ENCODE data around the gene IL21. TPM values are rescaled to one million over a fixed set of nuclear protein-coding genes. Genes with fewer than 3 reads are reported as not detected.
A peak's percentile ranks its signal among the peaks of the same experiment; 100 is the strongest.

IL21 gene
- total RNA-seq, 1 donor from 2014 or later, result 14.5 TPM

DNA sequence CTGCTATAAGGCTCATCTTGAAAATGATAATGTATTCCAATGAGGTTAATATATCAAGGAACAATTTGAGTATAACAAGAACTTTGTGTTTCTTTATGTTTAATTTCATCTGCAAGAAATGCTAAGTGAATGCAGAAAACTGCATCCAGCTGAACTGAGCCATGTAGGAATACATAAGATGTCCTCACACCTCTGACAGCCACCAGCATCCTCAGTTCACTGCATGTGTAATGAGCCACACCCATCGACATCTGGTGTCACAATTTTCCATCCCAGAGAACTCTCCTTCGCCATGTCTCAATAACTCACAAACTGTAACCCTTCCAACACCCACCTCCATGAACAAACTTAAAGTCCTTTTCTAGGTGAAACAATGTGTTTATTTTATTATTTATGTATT is 3.3 kb upstream of the IL21 start:
- Mint-ChIP-seq H3K4me1 (ENCODE audit: low read depth) (peaks cover 18% of the 10 kb centered on the region), H3K27me3 (ENCODE audit: low read depth) (peaks cover 3% of the 10 kb centered on the region), H3K27ac (no peak overlapping the region), H3K4me3 (ENCODE audit: low read depth) (no peak overlapping the region), H3K9me3 (no peaks in the 10 kb centered on the region), H3K36me3 (ENCODE audit: low read depth) (no peaks in the 10 kb centered on the region)
- DNase-seq (ENCODE audit: low spot score), result no peak
- intact Hi-C loops (cut with micrococcal nuclease), result no loop called here

DNA sequence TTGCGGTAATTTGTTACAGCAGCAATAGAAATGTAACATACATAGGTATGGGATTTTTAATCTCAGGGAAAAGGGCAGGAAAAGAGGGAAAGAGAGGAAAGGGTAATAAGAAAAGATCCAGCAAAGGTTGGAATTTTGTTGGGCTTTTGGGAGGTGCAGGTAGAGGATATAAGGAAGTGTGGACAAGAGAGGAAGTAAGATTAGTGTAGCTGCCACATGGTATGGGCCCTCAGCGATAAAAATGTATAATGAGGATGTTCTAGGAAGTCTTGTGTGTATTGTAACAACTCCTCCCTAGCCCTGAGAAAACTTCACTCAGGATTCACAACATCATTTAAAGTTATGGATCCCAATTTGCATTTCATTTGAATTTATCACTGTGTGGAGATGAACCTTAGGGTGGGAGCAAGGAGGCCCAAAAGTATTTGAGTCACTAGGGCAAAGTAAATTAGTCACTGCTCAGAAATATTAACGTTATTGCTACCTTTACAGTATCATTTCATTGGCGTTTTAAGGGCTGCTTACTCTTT is 2.8 kb upstream of the IL21 start:
- H3K9me3 Mint-ChIP-seq, result no peaks in the 10 kb centered on the region
- peaks cover 23% of the 10 kb centered on the region for H3K4me1 Mint-ChIP-seq (ENCODE audit: low read depth)
- peaks cover 3% of the 10 kb centered on the region for H3K27me3 Mint-ChIP-seq (ENCODE audit: low read depth)
- H3K27ac Mint-ChIP-seq, result no peak overlapping the region
- DNase-seq (ENCODE audit: low spot score), result no peak
- intact Hi-C loops (cut with micrococcal nuclease), result no loop called here
- no peak overlapping the region for H3K4me3 Mint-ChIP-seq (ENCODE audit: low read depth)
- no peaks in the 10 kb centered on the region for H3K36me3 Mint-ChIP-seq (ENCODE audit: low read depth)

GRCh38 chr4:122622400-122622799 is 1.5 kb upstream of the IL21 start:
- Mint-ChIP-seq H3K4me3 (ENCODE audit: low read depth) (no peak overlapping the region), H3K27me3 (ENCODE audit: low read depth) (peaks cover 3% of the 10 kb centered on the region), H3K27ac (no peak overlapping the region), H3K9me3 (no peaks in the 10 kb centered on the region), H3K4me1 (ENCODE audit: low read depth) (peaks cover 29% of the 10 kb centered on the region), H3K36me3 (ENCODE audit: low read depth) (no peaks in the 10 kb centered on the region)
- no peak for DNase-seq (ENCODE audit: low spot score)
- intact Hi-C loops (cut with micrococcal nuclease), result no loop called here

GRCh38 chr4:122619611-122620010 is 1.3 kb downstream of the IL21 start:
- intact Hi-C loops (cut with micrococcal nuclease), result loop anchor here (5.0 kb wide), 1 partner anchor 98 kb away; no protein-coding TSS in a partner anchor
- Mint-ChIP-seq H3K27me3 (ENCODE audit: low read depth) (peaks cover 3% of the 10 kb centered on the region), H3K9me3 (no peaks in the 10 kb centered on the region), H3K36me3 (ENCODE audit: low read depth) (no peaks in the 10 kb centered on the region), H3K27ac (peak overlapping the region; percentile 75), H3K4me3 (ENCODE audit: low read depth) (peak overlapping the region; percentile 76), H3K4me1 (ENCODE audit: low read depth) (peaks cover 46% of the 10 kb centered on the region)
- DNase-seq (ENCODE audit: low spot score), result no peak

DNA sequence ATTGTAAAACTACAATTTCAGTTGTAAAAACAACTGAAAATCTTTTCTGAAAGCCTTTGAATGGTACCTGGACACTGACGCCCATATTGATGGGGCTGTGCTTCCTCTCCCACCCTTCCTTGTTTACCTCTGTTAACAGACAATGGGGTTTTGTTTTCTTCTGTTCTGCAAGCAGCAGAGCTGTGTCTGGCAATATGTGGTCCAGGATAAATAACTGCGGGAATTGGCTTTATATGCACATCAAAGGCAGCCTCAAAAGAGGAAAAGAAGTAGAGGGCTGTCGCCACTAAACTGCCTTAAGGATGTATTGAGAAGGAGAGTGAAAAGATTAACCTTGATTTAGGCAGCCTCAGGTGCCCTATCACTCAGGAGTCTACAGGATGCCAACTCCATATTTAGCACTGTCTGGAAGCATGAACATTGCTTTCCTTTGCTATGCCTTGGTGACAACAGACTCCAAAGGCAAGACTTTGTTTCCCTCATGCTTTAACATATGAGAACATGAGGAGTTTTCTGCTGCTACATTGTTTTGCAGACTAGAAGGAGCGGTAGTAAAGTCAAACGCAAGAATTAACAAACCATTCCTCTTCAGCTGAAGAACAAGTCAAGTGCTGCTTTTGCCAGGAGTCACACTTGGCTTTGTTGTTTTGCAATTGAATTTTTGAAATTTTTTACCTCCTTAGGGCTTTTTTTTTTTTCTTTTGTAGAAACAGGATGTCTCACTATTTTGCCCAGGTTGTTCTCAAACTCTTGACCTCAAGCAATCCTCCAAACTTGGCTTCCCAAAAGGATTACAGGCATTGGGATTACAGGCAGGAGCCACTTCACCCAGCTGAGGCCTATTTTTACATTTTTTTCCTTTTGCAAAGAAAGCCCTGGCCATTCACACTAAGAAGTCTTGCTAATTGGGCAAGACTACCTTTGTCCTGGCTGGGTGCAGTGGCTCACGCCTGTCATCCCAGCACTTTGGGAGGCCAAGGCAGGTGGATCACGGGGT is 3.0 kb downstream of the IL21 start:
- peak overlapping the region; percentile 52 for H3K27ac Mint-ChIP-seq
- peak overlapping the region; percentile 35 for H3K4me3 Mint-ChIP-seq (ENCODE audit: low read depth)
- no peak for DNase-seq (ENCODE audit: low spot score)
- H3K4me1 Mint-ChIP-seq (ENCODE audit: low read depth), result peaks cover 44% of the 10 kb centered on the region
- no peaks in the 10 kb centered on the region for H3K27me3 Mint-ChIP-seq (ENCODE audit: low read depth)
- no peaks in the 10 kb centered on the region for H3K9me3 Mint-ChIP-seq
- no peaks in the 10 kb centered on the region for H3K36me3 Mint-ChIP-seq (ENCODE audit: low read depth)
- intact Hi-C loops (cut with micrococcal nuclease), result loop anchor here (1.0 to 5.0 kb wide), 5 partner anchors 16 to 99 kb away; no protein-coding TSS in a partner anchor

DNA sequence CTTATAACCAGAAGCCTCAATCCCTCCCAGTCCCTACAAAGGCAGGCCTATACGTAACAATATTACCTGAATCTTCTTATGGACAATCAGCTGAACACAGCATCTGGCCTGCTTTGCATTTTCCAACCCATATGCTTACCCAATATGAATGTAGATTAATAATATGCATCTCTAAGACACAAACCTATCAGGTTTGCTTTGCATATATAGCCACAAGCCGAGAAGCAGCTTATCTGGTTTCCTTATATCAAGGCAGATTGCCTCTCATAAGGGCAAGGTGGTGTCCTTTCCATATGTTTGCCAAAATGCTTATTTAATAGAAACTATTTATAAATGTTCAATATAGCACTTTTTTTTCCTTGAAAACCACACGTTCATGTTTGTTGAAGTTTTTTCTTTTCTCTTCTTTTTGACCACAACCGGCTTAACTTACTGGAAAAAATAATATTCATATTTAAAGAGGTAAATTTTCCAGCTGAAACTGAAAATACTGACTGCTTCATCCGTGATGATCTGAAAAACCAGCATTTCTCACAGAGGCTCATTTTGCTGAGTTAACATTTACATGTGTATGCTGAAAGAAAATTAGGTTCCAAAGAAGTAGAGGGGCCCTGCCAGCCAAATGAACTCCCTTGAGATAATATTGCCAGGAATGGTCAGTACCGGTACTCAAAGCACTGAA is 3.8 kb downstream of the IL21 start:
- Mint-ChIP-seq H3K4me3 (ENCODE audit: low read depth) (peak overlapping the region; percentile 51), H3K4me1 (ENCODE audit: low read depth) (peaks cover 42% of the 10 kb centered on the region), H3K9me3 (no peaks in the 10 kb centered on the region), H3K27me3 (ENCODE audit: low read depth) (no peaks in the 10 kb centered on the region), H3K36me3 (ENCODE audit: low read depth) (no peaks in the 10 kb centered on the region), H3K27ac (peak overlapping the region; percentile 79)
- intact Hi-C loops (cut with micrococcal nuclease), result loop anchor here (1.0 to 5.0 kb wide), 5 partner anchors 15 to 100 kb away; no protein-coding TSS in a partner anchor
- DNase-seq (ENCODE audit: low spot score), result no peak

DNA sequence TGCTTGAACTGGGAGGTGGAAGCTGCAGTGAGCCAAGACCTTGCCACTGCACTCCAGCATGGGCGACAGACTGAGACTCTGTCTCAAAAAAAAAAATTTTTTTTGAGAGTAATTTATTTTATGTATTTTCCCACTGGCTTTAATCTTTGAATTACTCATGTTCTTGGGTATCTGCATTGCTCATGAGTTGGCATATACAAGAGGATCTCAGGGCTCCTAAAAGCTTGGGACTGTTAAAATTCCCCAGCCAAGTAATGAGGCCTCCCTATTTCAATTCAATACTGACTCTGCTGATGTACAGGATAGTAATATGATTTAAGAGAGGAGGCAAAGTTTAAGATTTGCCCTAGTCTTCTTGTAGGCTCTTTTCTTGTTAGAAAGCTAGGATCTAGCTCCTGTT is 6.2 kb downstream of the IL21 start:
- Mint-ChIP-seq H3K9me3 (no peaks in the 10 kb centered on the region), H3K27ac (no peak overlapping the region)
- intact Hi-C loops (cut with micrococcal nuclease), result loop anchor here (5.0 kb wide), 1 partner anchor 103 kb away; no protein-coding TSS in a partner anchor

DNA sequence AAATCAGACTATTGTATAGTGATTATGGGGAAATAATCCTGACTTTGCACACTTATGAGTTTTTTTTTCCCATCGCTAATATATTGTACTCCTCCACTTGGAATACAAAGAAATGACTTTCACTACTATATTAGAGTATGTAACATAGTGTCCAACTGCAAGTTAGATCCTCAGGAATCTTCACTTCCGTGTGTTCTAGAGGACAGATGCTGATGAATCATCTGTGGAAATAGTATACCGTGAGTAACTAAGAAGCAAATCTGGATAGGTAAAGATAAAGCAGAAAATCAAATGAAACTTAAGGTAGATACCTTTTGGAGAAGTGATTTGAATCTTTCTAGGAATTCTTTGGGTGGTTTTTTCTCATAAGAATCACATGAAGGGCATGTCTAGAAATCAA is 8.3 kb downstream of the IL21 start:
- intact Hi-C loops (cut with micrococcal nuclease), result no loop called here
- no peak for DNase-seq (ENCODE audit: low spot score)
- peaks cover 23% of the 10 kb centered on the region for H3K4me1 Mint-ChIP-seq (ENCODE audit: low read depth)
- no peak overlapping the region for H3K4me3 Mint-ChIP-seq (ENCODE audit: low read depth)
- H3K27me3 Mint-ChIP-seq (ENCODE audit: low read depth), result no peaks in the 10 kb centered on the region
- H3K36me3 Mint-ChIP-seq (ENCODE audit: low read depth), result no peaks in the 10 kb centered on the region
- H3K27ac Mint-ChIP-seq, result no peak overlapping the region
- no peaks in the 10 kb centered on the region for H3K9me3 Mint-ChIP-seq

More for the DNA sequence above, 6.2 kb downstream of the IL21 start:
- no peaks in the 10 kb centered on the region for H3K36me3 Mint-ChIP-seq (ENCODE audit: low read depth)
- H3K27me3 Mint-ChIP-seq (ENCODE audit: low read depth), result no peaks in the 10 kb centered on the region
- H3K4me3 Mint-ChIP-seq (ENCODE audit: low read depth), result no peak overlapping the region
- DNase-seq (ENCODE audit: low spot score), result no peak
- H3K4me1 Mint-ChIP-seq (ENCODE audit: low read depth), result peaks cover 36% of the 10 kb centered on the region

DNA sequence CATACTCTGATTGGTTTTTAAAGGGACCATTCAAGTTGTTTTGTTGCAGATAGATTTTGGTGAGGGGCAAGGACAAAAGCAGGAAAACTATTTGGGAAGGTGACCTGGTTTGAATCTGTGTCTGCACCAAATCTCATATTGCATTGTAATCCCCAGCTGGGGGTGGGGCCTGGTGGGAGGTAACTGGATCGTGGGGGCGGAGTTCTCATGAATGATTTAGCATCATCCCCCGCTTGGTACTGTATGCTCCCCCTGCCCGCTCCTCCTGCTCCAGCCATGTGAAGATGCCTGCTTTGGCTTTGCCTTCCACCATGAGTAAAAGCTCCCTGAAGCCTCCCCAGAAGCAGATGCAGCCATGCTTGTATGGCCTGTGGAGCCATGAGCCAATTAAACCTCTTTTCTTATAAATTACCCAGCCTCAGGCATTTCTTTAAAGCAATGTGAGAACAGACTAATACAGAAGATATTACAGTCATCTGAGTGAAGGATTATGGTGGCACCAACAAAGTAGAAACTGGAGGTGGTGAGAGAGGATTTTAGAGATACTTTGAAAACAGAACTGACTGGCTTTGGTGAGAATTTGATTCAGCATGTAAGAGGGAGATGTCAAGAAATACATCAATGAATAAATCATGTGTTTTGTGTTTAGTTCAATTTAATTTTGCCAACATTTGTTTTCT is 14.4 kb downstream of the IL21 start:
- no peak for DNase-seq (ENCODE audit: low spot score)
- H3K4me3 Mint-ChIP-seq (ENCODE audit: low read depth), result no peak overlapping the region
- peak overlapping the region; percentile 40 for H3K27ac Mint-ChIP-seq
- H3K36me3 Mint-ChIP-seq (ENCODE audit: low read depth), result no peaks in the 10 kb centered on the region
- intact Hi-C loops (cut with micrococcal nuclease), result no loop called here
- peaks cover 20% of the 10 kb centered on the region for H3K4me1 Mint-ChIP-seq (ENCODE audit: low read depth)
- H3K9me3 Mint-ChIP-seq, result no peaks in the 10 kb centered on the region
- peaks cover 5% of the 10 kb centered on the region for H3K27me3 Mint-ChIP-seq (ENCODE audit: low read depth)

- H3K27ac Mint-ChIP-seq, result no peak overlapping the region
- peaks cover 18% of the 10 kb centered on the region for H3K4me1 Mint-ChIP-seq (ENCODE audit: low read depth)
- H3K9me3 Mint-ChIP-seq, result no peaks in the 10 kb centered on the region
- intact Hi-C loops (cut with micrococcal nuclease), result loop anchor here (5.0 kb wide), 2 partner anchors 58 to 223 kb away; partner anchors contain the start of gene FGF2
- H3K27me3 Mint-ChIP-seq (ENCODE audit: low read depth), result peaks cover 16% of the 10 kb centered on the region
- no peak for DNase-seq (ENCODE audit: low spot score)
- no peaks in the 10 kb centered on the region for H3K36me3 Mint-ChIP-seq (ENCODE audit: low read depth)
- no peak overlapping the region for H3K4me3 Mint-ChIP-seq (ENCODE audit: low read depth)
Measured at GRCh38 chr4:122604146-122604545, 16.7 kb downstream of the IL21 start.

DNA sequence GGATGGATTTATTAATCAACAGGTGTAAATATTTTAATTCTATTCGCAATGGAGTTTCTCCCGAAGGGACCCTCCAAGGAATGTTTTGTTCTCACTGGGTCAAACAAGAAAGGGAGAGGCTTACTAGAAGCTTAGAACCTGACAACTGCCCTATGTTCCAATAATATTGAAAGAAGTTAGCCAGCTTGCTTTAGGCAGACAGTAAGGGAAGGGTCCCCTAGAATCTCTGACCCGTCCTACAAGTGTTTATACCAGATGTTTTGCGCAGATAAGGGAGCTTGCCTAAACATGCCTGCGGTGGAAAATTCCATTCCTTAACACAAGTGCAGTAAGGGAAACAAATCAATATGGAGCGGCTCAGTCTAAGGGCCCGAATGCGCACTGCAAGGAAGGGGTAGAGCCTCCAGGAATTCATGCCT is 17.7 kb downstream of the IL21 start:
- Mint-ChIP-seq H3K36me3 (ENCODE audit: low read depth) (no peaks in the 10 kb centered on the region), H3K9me3 (no peaks in the 10 kb centered on the region), H3K4me3 (ENCODE audit: low read depth) (no peak overlapping the region), H3K27me3 (ENCODE audit: low read depth) (peaks cover 16% of the 10 kb centered on the region), H3K27ac (peak overlapping the region; percentile 31), H3K4me1 (ENCODE audit: low read depth) (peaks cover 18% of the 10 kb centered on the region)
- intact Hi-C loops (cut with micrococcal nuclease), result loop anchor here (5.0 kb wide), 2 partner anchors 59 to 224 kb away; partner anchors contain the start of gene FGF2
- DNase-seq (ENCODE audit: low spot score), result no peak

All from activated T-helper 2 cell treated with anti-CD3 and anti-CD28 coated beads, Interferon-gamma antibody, Interleukin-2, Interleukin-4, amounts not matched to agents 10 μg/mL and 5 μg/mL and 100 μg/mL, durations not matched to agents 14 hours and 24 hours and 36 hours (primary cell).